Glutamatergic neuron (in vitro differentiated cells): ENCODE data around the gene PORCN. TPM values are rescaled to one million over a fixed set of nuclear protein-coding genes. Genes with fewer than 3 reads are reported as not detected.

ENCODE experiments used
- DNase-seq: peaks from one replicate; pipeline ENCODE4 v3.0.0; 2022
- H3K27ac Mint-ChIP-seq: one replicate; pipeline ENCODE4 v1.8.0; 2020; ENCODE audit warnings: mild to moderate bottlenecking, mixed read lengths, inconsistent platforms; ENCODE audit not compliant: unreplicated experiment
- H3K27me3 Mint-ChIP-seq: one replicate; pipeline ENCODE4 v1.8.0; 2020; ENCODE audit warnings: mild to moderate bottlenecking, moderate library complexity, mixed read lengths, inconsistent platforms; ENCODE audit not compliant: unreplicated experiment
- H3K36me3 Mint-ChIP-seq: one replicate; pipeline ENCODE4 v1.8.0; 2020; ENCODE audit warnings: mild to moderate bottlenecking, mixed read lengths, inconsistent platforms; ENCODE audit not compliant: unreplicated experiment
- H3K4me1 Mint-ChIP-seq: one replicate; pipeline ENCODE4 v1.8.0; 2020; ENCODE audit warnings: mild to moderate bottlenecking, low read depth, mixed read lengths, inconsistent platforms; ENCODE audit not compliant: unreplicated experiment
- H3K4me3 Mint-ChIP-seq: one replicate; pipeline ENCODE4 v1.8.0; 2020; ENCODE audit warnings: mild to moderate bottlenecking, mixed read lengths, inconsistent platforms; ENCODE audit not compliant: unreplicated experiment
- H3K9me3 Mint-ChIP-seq: one replicate; pipeline ENCODE4 v1.8.0; 2020; ENCODE audit warnings: mild to moderate bottlenecking, moderate library complexity, mixed read lengths, inconsistent platforms; ENCODE audit not compliant: unreplicated experiment
- CTCF ChIP-seq: fragments of 200-600 bp; sonication (generic); IDR thresholded peaks from one replicate; pipeline ENCODE4 v1.5.0; 2021; ENCODE audit not compliant: partially characterized antibody, unreplicated experiment
- total RNA-seq: library from RNA; stranded (reverse); fragmentation: NEBNext Ultra II Directional; extraction: Animal tissue kit (Norgen Biotek cat#: 25700); gene quantifications from one replicate; pipeline ENCODE4 v1.2.1, GENCODE V29; 2021; ENCODE audit not compliant: unreplicated experiment

Gene PORCN
- total RNA-seq, 1 donor from 2014 or later = 18.6 TPM

DNA sequence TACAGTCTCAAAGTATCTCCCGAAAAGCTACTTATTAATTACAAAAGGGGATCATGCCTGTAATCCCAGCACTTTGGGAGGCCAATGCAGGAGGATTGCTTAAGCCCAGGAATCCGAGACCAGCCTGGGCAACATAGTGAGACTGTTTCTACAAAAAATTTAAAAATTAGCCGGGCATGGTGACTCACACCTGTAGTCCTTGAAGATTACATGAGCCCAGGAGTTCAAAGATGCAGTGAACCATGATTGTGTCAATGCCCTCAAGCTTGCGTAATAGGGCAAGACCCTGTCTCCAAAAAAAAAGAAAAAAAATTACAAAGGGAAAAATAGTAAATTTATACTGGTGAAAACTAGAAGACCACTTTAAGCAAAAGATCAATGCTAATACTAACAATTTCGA is 3.3 kb upstream of the PORCN start:
- H3K27ac Mint-ChIP-seq = no peak overlapping the region
- no peak overlapping the region for H3K4me3 Mint-ChIP-seq
- peaks cover 4% of the 10 kb centered on the region for H3K27me3 Mint-ChIP-seq
- no peaks in the 10 kb centered on the region for H3K4me1 Mint-ChIP-seq
- H3K36me3 Mint-ChIP-seq = no peaks in the 10 kb centered on the region
- no peak for DNase-seq
- no peak for TF ChIP-seq CTCF
- H3K9me3 Mint-ChIP-seq = peaks cover 2% of the 10 kb centered on the region

- H3K36me3 Mint-ChIP-seq = no peaks in the 10 kb centered on the region
- TF ChIP-seq CTCF = no peak
- no peak for DNase-seq
- no peaks in the 10 kb centered on the region for H3K4me1 Mint-ChIP-seq
- no peak overlapping the region for H3K4me3 Mint-ChIP-seq
- peaks cover 4% of the 10 kb centered on the region for H3K27me3 Mint-ChIP-seq
- peaks cover 3% of the 10 kb centered on the region for H3K9me3 Mint-ChIP-seq
- no peak overlapping the region for H3K27ac Mint-ChIP-seq
Observed at GRCh38 chrX:48507246-48507645, 1.5 kb upstream of the PORCN start.

- DNase-seq = no peak
- Mint-ChIP-seq H3K4me3 (peak overlapping the region; percentile 91), H3K27me3 (peaks cover 4% of the 10 kb centered on the region), H3K27ac (peak overlapping the region; percentile 59), H3K36me3 (no peaks in the 10 kb centered on the region), H3K4me1 (no peaks in the 10 kb centered on the region), H3K9me3 (peaks cover 2% of the 10 kb centered on the region)
- TF ChIP-seq CTCF = no peak
Observed at GRCh38 chrX:48509245-48509590, 426 bp downstream of the PORCN start.

DNA sequence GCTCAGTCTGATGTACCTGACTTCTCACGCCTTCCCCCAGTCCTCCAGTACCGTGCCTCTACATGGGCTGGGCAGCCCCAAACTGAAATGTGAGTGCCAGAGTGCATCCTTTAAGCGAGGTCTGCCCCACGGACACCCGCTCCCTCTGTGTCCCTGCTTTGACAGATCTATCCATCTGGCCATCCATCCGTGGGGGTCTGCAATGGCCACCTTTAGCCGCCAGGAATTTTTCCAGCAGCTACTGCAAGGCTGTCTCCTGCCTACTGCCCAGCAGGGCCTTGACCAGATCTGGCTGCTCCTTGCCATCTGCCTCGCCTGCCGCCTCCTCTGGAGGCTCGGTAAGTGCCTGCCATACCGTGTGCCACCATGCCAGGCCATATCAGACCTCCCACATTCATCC is 827 bp downstream of the PORCN start:
- TF ChIP-seq CTCF = no peak
- peak overlapping the region; percentile 59 for H3K27ac Mint-ChIP-seq
- H3K4me3 Mint-ChIP-seq = peak overlapping the region; percentile 91
- H3K36me3 Mint-ChIP-seq = no peaks in the 10 kb centered on the region
- H3K27me3 Mint-ChIP-seq = peaks cover 3% of the 10 kb centered on the region
- H3K4me1 Mint-ChIP-seq = no peaks in the 10 kb centered on the region
- no peak for DNase-seq
- peaks cover 2% of the 10 kb centered on the region for H3K9me3 Mint-ChIP-seq

- Mint-ChIP-seq H3K4me1 (no peaks in the 10 kb centered on the region), H3K4me3 (no peak overlapping the region), H3K27me3 (peaks cover 6% of the 10 kb centered on the region), H3K27ac (no peak overlapping the region), H3K36me3 (peaks cover 5% of the 10 kb centered on the region), H3K9me3 (peaks cover 3% of the 10 kb centered on the region)
- TF ChIP-seq CTCF = no peak
- no peak for DNase-seq
Observed at GRCh38 chrX:48511560-48511959, 2.8 kb downstream of the PORCN start.
